ENCODE measurements around the gene TTC21A.
"Not testable (repeated sequence)": the region's sequence is repeated elsewhere in the genome, so short reads cannot be mapped to it uniquely, and the experiment has no call there.

The TTC21A gene, protein sequence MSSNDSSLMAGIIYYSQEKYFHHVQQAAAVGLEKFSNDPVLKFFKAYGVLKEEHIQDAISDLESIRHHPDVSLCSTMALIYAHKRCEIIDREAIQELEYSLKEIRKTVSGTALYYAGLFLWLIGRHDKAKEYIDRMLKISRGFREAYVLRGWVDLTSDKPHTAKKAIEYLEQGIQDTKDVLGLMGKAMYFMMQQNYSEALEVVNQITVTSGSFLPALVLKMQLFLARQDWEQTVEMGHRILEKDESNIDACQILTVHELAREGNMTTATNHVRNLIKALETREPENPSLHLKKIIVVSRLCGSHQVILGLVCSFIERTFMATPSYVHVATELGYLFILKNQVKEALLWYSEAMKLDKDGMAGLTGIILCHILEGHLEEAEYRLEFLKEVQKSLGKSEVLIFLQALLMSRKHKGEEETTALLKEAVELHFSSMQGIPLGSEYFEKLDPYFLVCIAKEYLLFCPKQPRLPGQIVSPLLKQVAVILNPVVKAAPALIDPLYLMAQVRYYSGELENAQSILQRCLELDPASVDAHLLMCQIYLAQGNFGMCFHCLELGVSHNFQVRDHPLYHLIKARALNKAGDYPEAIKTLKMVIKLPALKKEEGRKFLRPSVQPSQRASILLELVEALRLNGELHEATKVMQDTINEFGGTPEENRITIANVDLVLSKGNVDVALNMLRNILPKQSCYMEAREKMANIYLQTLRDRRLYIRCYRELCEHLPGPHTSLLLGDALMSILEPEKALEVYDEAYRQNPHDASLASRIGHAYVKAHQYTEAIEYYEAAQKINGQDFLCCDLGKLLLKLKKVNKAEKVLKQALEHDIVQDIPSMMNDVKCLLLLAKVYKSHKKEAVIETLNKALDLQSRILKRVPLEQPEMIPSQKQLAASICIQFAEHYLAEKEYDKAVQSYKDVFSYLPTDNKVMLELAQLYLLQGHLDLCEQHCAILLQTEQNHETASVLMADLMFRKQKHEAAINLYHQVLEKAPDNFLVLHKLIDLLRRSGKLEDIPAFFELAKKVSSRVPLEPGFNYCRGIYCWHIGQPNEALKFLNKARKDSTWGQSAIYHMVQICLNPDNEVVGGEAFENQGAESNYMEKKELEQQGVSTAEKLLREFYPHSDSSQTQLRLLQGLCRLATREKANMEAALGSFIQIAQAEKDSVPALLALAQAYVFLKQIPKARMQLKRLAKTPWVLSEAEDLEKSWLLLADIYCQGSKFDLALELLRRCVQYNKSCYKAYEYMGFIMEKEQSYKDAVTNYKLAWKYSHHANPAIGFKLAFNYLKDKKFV (N-terminal part only)

DNA sequence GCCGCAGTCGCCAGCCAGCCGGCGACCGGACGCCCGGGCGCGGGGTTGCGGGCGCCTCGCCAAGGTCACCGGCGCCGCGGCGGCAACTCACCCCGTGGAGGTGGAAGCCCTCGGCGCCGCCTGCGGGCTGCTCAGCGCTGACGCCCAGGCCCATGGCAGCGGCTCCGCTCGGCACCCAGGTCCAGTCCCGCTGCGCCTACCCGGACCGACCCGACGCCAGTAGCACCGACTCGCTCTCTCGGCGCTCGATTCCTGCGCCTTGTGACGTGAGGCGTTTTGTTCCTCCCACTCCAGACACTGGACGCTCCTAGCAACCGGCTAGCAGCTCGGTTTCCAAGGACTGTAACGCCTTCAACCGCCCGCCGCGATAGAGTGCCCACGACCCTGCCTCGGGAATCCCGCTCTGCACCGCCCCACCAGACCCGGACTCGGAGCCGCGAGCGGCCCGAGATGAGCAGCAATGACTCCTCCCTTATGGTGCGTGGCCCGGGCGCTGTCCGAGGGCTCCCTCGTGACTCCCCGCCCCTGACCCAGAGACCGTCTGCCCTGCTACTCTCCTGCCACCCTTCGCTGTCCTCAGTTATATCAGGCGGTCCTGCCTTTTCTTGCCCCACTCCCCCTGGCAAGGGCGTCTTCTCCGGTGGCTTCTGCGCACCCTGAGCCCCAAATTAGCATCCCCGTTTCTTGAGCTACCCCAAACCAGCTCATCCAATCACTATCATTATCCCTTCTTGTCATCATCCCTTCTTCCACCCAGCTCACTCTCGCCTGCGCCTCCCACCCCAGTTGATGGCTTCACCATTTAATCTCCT lies at the start of gene TTC21A, which contains the start of gene GORASP1:
Gene TTC21A (plus strand): TSS at position 293 of the 812 bp plus-strand sequence. CDS start 158 bp downstream, at position 451.
Gene GORASP1 (minus strand): TSS at position 240 of the 812 bp plus-strand sequence. CDS start 86 bp downstream, at position 154.
- DNase-seq: peak; percentile 75

DNA sequence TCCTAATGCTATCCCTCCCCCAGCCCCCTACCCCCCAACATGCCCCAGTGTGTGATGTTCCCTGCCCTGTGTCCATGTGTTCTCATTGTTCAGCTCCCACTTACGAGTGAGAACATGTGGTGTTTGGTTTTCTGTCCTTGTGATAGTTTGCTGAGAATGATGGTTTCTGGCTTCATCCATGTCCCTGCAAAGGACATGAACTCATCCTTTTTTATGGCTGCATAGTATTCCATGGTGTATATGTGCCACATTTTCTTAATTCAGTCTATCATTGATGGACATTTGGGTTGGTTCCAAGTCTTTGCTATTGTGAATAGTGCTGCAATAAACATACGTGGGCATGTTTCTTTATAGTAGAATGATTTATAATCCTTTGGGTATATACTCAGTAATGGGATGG lies 46.3 kb upstream of the TTC21A start:
- DNase-seq: not testable (repeated sequence)

DNA sequence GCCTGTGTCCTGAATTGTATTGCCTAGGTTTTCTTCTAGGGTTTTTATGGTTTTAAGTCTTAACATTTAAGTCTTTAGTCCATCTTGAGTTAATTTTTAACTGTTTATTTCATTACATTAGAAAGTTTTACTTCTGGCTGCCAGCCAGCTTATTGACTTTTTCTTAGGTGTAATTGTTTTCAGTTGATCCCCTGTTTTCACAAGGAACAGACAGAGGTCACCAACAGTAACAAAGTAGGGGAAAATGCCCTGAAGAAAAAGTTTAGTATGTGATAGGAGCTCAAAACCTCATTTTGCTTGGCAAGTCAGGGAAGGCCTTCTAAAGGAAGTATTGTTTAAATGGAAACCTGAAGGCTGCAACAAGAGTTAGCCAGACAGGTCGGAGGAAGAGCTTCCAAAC lies 45.3 kb upstream of the TTC21A start:
- DNase-seq: no peak

DNA sequence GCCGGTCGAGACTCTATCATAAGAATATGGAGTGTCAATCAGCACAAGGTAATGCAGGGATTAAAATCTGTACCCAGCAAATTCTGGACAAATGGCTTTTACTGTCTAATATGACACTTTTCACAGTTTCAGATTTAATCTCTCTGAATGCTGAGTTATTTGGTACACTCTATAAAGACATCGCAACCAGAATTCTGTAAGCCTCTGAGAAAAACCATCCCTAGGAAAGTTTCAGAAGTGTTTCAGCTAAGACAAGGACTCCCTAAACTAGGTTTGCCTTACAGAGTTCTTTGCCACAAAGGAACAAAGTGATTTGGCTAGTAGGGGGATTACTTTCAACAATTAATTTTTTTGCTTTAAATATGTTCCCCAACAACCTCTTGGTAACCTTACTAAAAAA lies 44.3 kb upstream of the TTC21A start:
- no peak for DNase-seq

DNA sequence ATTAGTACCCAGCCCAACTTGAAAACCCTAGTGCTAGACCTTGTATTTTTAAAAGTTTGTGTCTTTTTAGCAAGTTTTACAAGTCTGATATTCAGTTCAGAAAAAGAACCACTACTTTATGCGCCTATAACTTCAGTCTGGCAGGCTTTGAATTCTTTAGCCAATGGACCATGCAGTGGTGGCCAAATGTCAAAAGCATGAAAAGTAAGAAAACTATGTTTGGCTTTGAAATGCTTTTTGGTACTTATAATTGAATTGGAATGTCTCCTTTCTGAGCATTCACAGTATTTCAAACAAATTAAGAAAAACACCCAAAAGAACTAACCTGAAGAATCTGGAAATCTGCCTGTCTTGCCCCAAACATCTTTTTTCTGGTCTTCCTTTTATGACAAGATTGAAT lies 42.8 kb upstream of the TTC21A start:
- DNase-seq: no peak

DNA sequence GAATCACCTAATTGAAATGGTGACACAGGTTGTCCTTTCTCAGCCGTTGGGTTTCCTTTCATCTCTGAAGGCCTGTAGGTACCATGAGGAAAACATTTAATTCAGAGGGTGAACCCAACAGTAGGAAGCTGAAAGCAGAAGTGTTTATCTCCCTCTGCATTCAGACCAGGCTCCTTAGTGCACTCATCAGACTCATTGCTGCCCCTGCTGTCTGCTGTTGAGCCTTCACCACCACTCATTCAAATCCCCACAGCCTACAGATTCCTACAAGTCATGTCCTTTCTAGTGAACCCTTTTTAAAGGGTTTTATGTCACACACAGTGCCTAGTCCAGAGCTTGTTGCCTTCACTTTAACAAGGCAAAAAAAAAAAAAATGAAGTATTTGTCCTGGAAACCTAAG lies 42.3 kb upstream of the TTC21A start:
- no peak for DNase-seq

DNA sequence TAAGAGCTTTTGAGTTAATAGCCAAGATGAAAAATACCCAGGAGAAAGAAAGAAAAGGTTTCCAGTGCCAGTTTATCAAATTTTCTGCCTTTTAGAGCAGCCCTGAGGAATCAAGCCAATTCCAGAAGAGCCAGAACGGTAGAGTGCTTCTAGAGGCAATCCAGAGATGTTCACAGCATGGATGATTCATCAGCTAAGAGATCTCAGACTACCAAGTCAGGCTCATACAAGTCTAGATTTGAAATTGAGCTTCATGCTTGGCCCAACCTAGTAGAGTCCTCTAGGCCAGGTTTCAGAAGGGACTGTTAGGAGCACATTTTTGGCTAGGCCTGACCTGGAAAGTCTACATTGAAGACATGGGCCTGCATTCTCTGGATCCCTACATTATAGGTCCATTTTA lies 40.2 kb upstream of the TTC21A start:
- DNase-seq: no peak

- no peak for DNase-seq
These were observed 38.9 kb upstream of the TTC21A start for GRCh38 chr3:39068556-39068955.

- DNase-seq: no peak
These were observed 31.6 kb upstream of the TTC21A start for GRCh38 chr3:39075910-39076309.

DNA sequence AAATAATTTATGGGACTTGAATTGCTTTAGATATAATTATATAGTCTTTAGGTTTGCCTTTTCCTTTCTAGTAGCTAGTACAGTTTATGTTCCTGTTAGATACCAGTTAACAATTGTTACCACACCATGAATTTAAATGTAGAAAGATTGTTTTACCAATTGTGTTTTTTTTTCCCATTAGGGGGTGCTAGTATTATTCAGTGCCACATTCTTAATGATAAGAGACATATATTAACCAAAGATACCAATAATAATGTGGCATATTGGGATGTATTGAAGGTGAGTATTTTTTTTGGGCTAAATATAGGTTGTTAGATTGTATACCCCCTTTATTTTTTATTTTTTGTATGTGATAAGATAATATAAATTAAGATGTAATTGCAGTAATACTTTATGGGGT lies 27.9 kb upstream of the TTC21A start:
- DNase-seq: no peak

GRCh38 chr3:39080026-39080425 lies 27.5 kb upstream of the TTC21A start:
- no peak for DNase-seq

DNA sequence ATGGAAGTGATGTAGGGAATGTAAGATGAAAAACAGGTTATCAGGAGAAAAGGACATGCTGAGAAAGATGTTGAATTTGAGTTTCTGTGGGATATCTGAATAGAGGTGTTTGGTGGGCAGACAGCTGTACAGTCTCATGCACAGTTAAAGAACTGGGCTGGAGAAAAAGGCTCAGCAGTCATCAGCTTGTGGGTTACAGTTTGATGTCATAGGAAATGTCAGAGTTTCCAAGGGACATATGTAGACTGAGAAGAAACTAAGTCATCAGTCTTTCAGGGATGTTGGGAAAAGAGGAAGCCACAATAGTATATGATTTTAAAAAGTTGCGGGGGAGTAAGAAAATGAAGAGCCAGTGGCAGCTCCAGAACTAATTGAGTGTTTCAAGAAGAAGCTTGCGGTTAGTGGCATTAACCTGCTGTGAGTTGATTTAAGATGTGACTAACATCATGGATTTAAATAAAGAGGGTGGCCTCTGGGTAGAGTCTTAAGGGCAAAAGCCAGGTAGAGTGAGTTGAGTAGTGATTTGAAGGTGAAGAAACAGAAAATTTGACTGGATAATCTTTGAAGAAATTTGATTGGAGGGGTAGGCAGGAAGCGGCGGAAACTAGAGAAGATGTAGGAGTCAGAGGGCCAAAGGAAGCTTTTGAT lies 24.7 kb upstream of the TTC21A start:
- no peak for DNase-seq

GRCh38 chr3:39086144-39086543 lies 21.3 kb upstream of the TTC21A start:
- no peak for DNase-seq

GRCh38 chr3:39088456-39088855 lies 19.0 kb upstream of the TTC21A start:
- DNase-seq: no peak

GRCh38 chr3:39088889-39089288 lies 18.6 kb upstream of the TTC21A start:
- no peak for DNase-seq

DNA sequence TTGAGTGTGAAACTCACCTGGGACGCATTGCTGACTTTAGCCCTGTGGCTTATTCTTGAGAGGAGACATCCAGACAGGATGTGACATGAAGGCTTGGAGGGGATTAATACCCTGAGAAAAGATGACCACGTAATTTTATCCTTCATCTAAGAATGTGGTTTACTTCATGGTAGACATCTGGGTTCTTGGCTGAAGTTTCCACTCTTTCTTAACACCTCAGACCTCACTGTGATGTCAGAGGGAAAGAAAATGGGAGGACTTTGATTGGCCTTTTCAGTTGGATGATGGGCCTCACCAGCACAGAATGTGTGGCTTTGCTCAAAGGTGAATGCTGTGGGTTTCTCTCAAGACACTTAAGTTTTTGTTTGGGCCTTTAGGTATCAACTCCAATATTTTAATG lies 16.6 kb upstream of the TTC21A start:
- DNase-seq: no peak

GRCh38 chr3:39094851-39095677 lies 12.4 kb upstream of the TTC21A start:
- DNase-seq: no peak

- DNase-seq: no peak
These were observed 11.7 kb upstream of the TTC21A start for GRCh38 chr3:39095778-39096177.

DNA sequence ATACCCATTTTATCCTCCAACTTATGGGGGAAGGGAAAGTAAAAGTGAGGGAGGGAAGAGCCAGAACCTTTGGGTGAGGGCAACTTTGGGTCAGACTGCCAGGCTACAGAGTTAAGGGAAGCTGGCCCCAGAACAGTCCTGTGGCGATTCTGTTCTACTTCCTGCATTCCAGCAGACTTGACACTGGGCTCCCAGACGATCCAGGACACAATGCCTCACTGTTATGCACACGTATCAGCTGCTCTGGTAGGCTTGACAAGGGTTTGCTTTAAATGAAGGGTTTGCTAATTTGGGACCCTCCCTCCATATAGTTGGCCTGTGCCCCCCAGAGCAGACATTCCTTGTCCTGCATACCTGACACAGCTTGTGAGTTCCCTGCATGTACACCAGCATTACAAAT lies 10.7 kb upstream of the TTC21A start:
- DNase-seq: no peak

GRCh38 chr3:39097716-39098472 lies 9.6 kb upstream of the TTC21A start:
- no peak for DNase-seq

Data from NCI-H345 (cell line).